ENCODE data around the gene PLCB1.

PLCB1 gene

DNA sequence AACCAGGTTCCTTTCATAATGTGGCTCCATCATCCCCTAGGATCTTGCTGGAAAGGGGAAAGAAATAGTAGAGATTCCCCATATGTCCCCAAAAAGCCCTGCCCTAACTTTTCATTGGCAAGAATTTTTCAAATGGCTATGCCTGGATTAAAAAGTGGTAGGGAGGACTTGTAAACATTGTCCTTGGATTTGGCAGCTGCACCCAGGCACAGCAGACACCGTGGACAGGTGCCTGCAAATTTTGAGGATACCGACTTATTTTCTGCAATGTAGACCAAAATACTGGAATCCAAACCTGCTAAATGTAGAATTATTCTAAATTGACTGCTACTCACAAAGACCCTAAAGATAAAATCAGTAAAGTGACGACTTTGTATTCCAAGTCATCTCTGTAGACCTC, 733.6 kb downstream of the PLCB1 start:
- DNase-seq (ENCODE audit: low spot score) = no peak

DNA sequence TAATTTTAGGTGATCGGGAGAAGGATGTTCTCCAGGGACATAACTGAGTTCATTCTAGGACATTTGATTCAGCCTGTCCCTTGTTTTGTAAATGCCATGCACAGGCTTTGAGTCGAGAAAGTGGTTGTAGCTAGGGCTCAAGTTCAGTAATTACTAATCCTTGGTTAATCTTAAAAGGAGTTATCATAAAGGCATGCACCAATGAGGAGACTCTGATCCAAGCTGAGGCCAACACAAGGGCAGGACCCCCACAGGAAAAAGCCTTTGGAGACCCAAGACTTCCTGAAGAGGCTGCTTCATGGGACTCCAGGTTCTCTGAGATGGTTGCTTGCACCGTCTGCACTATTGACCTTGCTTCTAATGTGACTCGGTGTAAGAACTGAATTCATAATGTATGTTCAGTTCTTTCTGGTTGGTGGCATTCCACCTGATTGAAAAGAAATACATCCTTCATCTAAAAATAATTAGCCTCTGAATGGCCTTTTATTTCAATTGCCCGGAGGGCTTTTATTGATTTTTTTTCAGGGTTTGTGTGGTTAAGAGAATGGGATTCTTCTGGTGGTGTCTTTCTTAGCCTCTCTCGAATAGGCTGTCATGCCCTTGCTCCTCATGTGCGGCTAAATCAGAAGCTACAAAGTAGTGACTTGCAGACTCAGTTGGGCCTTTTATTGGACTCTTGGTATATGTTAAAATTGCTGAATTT, 735.1 kb downstream of the PLCB1 start:
- no peak for DNase-seq (ENCODE audit: low spot score)

DNA sequence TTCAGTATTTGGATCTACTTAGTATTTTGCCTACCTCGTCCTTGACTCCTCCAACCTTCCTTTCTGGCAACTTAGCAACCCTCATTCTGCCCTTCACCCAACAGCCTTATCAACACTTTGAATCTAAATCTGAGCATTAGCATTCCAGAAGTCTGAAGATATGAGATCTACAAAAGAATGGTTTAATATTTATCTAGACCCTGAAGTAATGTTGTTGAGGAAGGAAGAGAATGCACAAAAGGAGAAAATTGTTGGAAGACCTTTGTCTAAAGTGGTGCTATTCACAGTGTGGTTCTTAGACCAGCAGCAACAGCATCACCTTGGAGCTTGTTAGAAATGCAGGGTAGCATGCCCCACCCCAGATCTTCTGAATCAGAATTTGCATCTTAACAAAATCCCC, 738.6 kb downstream of the PLCB1 start:
- DNase-seq (ENCODE audit: low spot score) = no peak

DNA sequence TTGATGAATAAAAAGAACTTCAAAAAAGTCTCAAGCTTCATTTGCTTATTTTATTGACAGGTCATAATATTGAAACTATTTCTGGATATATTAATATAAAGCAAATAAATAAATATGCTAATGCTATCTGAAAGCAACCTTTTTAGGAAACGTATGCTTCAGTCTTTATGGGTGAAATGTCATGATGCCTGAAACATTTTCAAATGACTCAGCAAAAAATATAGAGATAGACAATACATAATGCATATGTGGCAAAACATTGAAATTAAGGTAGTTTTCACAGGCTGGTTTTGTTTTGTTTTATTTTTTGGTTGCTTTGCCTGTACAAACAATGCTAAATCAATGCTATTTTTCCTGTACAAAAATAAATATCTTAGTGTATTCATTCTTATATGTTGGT, 742.4 kb downstream of the PLCB1 start:
- no peak for DNase-seq (ENCODE audit: low spot score)

DNA sequence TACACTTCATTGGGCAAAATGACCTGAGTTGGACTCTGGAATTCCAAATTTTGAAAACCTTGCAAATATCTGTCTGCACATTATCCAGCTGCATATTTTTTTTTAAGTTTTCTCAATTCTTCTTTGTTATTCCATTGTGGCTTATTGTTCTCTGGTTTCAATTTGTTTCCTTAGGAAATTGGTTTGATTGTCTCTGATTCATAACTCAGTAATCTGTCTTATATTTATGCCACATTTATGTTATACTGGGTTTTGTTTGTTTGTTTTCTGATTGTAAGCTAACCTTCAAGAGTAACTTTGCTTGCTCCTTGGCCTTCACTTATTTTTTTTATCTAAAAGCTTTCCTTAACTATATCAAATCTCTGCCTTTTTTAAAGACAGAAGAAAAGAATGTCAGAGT, 743.5 kb downstream of the PLCB1 start:
- no peak for DNase-seq (ENCODE audit: low spot score)

DNA sequence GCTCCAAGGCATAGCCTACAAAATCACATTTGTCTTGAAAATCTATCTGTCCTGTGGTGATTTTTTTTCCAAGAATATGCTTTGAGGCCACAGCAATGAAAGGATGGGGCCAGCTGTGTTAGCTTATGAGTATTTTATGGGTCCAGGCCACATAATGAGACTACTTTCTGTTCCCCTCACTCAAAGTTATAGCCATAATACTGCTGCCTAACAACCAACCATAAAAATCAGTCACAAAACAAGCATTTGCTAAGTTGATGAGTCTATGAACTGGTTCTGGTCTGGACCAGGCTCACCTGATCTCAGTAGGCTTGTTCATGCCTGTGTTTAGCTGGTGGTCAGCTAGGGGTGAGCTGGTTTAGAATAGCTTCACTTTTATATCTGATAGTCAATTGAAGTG, 744.3 kb downstream of the PLCB1 start:
- no peak for DNase-seq (ENCODE audit: low spot score)

DNA sequence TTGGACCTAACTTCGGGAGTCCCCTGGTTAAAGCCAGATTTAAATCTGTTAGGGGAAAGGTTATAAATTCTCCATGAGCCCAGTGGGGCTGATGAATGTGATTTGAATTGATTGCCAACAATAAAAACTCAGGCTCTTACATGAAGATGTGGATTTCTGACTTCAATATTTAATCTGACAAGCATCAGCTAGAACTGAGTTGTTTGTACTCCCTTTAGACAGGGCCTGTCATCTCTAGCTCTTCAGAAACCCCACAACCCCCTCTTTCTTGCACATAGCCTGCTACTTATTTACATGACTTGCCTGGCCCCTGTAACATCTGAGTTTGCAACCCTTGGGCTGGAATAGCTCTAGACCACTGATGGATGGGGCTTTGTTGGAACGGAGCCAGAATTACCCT, 745.2 kb downstream of the PLCB1 start:
- DNase-seq (ENCODE audit: low spot score) = no peak

DNA sequence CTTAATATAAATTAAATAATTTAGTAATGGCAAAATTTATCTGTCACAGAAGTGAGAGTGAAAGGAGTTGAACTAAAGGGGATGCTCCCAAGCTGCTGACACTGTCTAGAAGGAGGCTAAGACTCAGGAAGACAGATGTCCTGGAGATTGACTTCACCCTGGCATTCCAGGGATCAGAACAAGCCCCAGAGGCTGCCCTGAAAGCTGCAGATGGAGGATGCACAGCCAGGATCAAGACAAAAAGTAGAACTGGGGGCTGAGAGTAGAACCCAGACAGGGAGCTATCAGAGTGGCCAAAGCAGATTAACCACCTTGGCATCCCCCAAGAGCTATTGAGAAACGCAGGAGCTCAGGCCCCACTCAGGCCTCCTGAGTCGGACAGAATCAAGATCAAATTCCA, 747.6 kb downstream of the PLCB1 start:
- DNase-seq (ENCODE audit: low spot score) = no peak

DNA sequence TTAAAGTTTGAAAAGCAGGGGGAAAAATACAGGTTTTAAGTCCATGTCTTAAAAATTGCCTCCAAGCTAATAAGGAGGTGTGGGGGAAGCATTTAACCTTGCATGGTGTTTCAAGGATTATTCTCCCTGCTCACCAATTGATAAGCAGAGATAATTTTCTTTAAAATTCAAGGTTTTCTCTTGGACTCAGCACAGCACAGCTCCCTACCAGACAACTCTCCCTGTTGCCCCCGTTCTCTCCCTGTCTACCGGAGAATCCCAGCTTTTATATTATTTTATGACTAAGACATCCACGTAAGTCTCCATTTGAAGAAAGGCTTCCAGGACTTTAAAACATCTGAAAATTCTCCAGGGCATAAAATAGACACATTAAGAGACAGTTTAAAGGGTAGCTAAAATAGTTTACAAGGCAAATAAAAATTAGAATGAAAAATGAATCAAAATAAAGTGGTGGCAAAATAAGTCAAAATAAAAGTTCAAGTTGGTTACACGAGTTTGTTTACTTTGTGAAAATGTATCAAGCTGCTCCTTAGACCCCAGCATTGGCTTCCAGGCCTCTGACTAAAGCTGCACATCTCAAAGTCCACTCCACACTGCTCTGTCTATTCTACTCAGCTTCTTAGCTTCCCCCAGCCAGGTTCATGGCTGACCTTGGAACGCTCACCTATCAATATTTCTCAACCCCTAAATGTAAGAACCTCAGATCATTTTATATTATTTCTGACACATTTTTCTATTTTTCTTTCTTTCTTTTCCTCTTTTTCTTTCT, 748.2 kb downstream of the PLCB1 start:
- no peak for DNase-seq (ENCODE audit: low spot score)

DNA sequence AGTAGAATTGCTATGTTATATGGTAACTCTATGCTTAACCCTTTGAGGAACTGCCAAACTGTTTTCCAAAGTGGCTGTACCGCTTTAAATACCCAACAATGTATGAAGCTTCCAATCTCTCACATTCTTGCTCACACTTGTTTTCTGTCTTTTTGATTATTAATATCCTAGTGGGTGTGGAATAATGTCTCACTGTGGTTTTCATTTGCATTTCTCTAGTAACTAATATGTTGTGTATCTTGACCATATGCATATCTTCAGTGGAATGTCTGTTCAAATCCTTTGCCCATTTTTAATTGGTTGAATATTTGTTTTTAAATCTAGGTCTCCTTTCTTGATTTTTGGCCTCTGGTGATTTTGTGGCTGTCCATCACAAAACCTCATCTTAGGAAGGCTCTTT, 759.0 kb downstream of the PLCB1 start:
- DNase-seq (ENCODE audit: low spot score) = no peak

DNA sequence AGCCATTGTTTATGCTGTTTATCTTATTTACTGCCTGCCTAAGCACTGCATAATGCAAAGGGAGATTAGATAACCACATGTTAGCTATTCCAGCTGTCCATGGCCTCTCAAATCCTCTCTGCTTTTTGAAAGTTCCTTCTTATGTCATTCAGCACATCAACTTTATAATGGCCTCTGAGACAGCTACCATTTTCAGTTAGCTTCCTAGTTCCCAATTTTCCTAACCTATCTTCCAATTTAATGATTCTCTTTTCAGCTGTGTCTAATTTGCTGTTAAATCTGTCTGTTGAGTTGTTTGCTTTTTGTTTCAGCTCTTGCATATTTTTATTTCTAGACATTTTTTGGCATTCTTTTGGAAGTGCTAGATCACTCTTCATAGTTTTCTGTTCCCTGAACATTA, 763.4 kb downstream of the PLCB1 start:
- no peak for DNase-seq (ENCODE audit: low spot score)

DNA sequence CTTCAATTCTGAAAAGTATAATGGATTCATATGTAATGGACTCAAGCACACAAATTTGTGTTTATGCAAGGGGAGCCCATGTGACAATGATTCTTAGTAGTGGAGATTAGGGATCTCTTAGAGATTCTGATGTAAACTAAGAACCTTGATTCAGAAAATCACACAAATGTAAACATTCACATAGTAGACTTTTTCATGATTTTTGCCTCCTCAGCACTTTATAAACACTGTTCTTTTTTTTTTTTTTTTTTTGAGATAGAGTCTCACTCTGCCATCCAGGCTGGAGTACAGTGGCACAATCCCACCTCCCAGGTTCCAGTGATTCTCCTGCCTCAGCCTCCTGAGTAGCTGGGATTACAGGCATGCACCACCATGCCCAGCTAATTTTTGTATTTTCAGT, 766.8 kb downstream of the PLCB1 start:
- DNase-seq (ENCODE audit: low spot score) = no peak

DNA sequence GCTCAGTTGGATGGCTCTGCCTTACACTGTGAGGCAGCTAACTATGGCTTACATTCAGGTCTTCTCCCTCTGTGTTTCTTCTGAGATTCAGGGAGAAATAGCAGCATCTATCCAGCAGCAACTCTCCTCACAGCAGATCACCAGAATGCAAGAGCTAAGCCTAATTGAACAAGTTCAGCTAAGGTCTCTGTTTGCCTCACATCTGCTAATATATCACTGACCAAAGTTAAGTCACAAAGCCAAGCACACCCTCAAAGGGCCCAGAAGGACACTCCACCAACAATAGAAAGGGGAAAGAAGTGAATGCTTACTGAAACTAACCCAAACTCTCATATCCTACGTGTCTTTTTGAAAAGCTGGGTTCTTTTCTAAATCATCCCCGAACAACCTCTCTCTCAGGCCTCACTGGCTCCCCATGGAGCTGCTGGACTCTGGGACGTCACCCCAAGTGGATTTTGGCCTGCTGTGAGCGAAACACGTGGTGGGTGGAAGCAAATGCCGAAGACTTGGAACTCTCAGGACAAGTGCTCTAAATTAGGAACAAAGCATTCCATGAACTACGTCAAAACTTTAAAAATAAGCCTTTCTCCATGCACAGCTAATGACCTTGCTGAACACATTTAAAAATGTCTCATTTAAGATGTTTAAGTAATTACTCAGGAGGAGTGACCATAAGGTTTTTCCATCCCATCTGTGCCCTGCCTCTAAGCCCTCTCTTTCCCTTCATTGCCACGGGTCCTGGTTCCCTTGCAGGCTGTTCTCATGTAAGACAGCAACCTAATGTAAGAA, 769.4 kb downstream of the PLCB1 start:
- DNase-seq (ENCODE audit: low spot score) = no peak

DNA sequence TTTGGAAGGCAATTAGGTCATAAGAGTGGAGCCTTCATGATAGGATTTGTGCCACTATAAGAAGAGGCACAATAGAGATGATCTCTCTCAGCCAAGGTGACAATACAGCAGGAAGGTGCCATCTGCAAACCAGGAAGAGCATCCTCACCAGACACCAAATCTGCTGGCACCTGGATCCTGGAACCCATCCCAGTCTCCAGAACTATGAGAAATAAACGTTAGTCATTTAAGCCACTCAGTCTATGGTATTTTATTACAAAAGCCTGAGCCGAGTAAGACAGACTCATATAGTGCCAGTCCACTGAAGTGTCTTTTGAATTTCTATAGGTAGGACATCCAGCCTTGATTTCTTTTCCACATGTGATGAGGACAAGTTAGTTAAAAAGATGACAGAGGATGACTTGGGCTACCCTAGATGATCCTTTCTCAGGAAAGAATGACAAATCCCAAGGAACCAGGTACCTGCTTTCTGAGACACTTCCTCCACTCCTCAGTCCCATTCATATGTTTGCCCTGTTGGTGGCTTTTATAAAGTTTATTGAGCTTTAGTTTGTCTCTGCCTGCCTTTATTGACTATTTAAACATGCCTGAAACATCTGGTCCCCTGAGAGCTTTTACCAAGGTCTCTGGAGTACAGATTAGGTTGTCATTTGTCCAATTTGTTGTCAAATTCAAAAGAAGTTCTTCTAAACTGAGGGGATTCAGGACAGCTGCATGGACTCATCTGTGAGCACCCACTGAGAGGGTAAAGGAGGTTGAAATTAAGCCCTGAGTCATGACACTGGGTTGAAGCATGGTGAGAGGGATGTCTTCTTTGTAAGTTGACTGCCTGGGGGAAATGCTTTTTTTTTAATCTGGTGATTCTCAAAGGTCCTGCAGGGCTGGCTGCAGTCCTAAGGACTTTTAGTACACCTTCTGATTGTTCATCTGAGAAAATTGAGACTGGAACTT, 771.9 kb downstream of the PLCB1 start:
- DNase-seq (ENCODE audit: low spot score) = no peak

DNA sequence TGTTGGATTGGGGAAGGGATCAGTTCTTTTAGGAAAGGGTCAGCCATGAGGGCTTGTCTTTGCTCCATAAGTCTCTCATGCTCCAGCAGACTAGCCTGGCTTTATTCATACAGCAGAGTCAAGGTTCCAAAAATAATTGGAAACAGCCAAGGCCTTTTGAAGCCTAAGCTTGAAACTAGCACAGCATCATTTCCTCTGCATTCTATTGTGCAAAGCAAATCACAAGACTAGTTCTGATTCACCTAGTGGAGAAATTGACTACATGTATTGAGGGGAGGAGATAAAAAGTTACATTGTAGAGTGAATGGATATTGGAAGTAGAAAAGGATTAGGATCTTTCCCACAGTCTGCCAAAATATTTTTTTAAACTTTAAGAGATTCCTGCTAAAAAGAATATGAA, 777.5 kb downstream of the PLCB1 start:
- no peak for DNase-seq (ENCODE audit: low spot score)

DNA sequence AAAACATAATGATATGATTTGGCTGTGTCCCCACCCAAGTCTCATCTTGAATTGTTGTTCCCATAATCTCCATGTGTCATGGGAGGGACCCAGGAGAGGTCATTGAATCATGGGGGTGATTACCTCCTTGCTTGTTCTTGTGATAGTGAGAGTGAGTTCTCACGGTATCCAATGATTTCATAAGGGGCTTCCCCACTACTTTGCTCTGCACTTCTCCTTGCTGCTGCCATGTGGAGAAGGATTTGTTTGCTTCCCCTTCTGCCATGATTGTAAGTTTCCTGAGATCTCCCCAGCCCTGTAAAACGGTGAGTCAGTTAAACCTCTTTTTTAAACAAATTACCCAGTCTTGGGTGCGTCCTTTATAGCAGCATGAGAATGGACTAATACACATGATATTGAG, 780.0 kb downstream of the PLCB1 start:
- DNase-seq (ENCODE audit: low spot score) = no peak

DNA sequence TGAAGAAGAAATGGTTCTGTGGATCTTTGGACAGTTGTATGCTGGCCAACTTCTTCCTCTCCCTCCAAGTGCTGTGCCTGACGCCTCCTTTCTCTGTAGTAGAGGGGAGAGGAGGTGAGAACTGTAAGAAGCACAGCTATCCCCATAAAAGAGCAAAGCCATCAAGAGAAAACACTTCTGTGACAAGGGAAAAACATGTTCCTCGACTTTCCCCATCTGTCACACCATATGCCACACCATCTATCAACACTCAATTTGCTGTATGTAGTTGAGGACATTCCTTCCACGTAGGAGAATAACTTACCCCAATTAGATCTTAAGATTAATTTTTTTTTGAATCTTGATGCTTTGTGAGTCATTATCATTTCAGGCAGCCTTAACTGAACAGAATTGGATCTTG, 780.7 kb downstream of the PLCB1 start:
- no peak for DNase-seq (ENCODE audit: low spot score)

DNA sequence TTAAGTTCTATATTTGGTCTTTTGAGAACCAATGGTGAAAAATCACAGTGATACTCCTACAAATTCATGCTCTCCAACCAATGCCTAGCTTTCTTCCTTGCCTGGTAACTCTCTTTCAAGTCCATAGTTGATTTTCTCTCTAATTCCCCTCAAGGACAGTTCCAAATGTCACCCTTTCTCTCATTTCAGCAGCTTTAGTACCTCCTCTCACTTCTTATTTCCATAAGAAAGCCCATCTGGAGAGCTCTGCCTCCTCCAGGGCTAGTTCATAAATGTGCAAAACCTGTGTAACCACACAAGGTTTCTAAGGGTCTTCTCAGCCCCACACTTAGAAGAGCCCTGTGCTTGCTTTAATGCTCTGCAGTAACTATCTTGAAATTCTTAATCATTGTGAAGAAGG, 781.4 kb downstream of the PLCB1 start:
- DNase-seq (ENCODE audit: low spot score) = no peak

DNA sequence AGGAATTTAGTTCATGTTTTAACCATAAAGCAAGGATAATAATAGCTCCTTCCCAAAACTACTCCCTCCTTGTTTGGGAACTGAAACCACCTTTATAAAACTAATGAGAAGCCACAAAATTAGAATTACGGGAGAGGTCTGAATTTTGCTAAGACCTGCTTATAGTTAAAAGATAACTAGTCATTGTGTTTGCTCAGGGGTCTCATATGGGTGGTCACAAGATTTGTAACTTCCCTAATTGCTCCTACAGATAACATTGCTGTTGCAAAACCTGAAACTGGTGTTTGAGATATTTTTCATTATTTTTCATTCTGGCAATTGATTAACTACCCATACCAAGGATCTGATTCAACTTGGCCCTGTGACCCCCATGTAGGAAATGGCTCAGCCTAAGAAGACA, 782.4 kb downstream of the PLCB1 start:
- DNase-seq (ENCODE audit: low spot score) = no peak

DNA sequence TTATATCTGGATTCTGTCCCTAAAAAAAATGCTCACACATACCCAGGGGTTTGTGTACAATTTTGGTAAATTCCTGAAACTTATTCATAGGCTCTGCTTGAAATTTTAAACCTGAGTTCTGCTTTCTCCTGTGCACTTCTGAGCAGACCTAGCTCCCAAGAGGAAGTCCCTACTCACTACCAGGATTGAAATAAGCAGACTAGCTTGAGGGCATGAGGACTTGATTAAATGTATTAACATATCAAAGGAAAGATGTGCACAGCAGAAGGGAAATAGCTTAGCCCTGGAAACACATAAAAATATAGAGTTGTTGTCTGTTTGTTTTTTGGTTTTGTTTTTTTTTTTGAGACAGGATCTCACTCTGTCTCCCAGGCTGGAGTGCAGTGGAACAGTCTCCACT, 785.0 kb downstream of the PLCB1 start:
- DNase-seq (ENCODE audit: low spot score) = no peak

DNA sequence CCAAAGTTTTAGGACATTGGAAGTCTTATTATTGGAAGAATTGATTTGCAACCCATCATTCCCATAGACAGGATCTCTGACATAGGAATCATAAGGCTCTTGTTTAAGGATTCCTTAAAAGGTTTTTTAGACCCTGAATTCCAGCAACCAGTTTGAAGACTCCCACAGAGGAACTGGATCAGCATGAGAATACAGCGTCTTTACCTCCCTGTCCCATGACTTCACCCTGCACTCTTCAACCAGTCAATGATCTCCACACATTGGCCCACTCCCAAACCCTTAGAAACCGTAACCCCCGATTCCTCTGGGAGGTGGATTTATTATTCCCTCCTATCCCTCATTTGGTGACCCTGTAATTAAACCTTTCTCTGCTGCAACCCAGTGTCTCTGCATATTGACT, 786.1 kb downstream of the PLCB1 start:
- DNase-seq (ENCODE audit: low spot score) = no peak

DNA sequence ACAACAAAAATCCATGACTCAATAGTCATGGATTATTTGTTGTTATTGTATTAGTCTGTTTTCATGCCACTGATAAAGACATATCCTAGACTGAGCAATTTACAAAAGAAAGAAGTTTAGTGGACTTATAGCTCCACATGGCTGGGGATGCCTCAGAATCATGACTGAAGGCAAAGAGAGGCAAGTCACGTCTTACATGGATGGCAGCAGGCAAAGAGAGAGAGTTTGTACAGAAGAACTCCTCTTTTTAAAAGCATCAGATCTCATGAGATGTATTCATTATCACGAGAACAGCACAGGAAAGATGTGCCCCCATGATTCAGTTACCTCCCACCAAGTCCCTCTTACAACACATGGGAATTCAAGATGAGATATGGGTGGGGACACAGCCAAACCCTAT, 792.5 kb downstream of the PLCB1 start:
- no peak for DNase-seq (ENCODE audit: low spot score)

Data from SK-N-DZ (cell line).